GM19025 (cell line): ENCODE data around the gene GPHN.

Experiments
- ATAC-seq: cut with Tn5 transposase; IDR thresholded peaks from one replicate; pipeline ENCODE4 v1.9.1; 2021; ENCODE audit warnings: mild to moderate bottlenecking, low read depth, moderate library complexity; ENCODE audit not compliant: unreplicated experiment

The GPHN gene

DNA sequence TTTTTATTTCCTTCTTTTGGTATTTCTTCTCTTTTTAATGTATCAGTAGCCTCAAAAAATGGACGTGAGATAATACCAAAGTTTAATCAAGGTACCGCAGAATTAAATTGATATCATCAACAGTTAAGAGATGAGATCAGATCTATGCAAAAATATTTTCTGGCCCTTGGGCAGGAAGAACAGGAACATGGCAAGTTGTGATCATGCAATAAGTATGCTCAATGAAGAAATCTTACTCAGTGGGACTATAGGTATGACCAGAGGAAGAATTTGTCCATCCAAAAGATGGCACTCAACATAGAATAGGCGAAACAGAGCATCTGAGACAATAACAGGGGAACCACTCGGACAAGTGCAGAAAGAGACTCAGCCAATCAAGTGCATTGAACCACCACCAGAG is 680.4 kb downstream of the GPHN start:
- no peak for ATAC-seq

DNA sequence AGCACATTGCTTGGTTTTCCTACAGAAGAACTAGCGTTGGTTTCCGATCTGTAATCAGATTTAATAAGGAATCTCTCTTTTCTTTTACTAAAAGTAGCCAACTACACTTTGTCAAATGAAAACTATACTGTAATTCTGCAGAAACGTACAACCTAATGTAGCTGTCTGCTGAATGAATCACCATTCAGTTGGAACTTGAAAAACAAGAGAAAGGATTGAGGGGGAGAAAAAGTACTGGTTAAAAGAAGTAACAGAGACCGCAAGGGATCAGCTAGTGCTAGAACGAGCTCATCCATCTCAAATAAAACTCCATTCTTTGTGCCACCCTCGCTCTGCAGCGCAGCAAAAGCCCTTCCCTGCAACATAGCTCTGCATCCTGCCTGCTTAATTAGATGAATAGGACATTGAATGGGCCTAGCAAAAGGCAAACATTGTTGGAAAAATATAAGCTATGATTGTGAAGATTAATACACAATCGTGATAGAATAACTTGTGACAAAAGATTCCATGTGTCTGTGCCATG is 683.9 kb downstream of the GPHN start:
- no peak for ATAC-seq

DNA sequence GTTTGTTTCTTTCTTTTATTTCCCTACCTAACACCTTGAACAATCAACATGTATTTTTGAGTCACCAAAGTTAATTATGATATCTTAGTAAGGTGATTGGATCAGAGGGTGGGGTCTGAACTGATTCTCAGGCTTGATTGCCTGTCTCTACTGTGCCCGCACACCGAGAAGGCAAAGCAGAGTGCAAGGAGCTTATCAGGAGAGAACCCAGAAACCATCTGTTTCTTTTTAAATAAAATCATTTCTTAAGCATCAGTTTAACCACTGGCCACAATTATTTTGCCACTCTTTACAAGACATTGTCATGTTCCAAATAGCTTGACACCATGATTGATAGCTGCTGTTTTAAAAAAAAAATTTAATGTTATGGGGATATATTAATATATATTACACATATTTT is 684.4 kb downstream of the GPHN start:
- ATAC-seq: no peak

DNA sequence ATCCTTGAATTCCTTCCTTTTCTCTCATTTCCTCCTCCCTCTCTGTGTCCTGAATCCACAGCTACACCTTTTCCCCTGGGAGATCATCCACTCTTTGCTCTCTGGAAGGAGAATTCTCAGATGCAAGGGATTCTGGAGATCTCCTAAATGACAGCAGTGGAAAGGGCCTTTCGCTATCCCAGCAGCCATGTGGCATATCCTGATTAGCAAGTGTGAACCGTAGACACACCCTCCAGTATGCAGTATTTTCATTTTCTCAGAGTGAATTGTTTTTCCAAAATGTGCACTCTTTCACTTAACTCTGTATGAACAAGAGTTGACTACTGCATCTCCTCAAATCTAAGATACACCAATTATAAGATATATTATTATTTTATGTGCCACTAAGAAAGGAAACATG is 687.3 kb downstream of the GPHN start:
- ATAC-seq: no peak

DNA sequence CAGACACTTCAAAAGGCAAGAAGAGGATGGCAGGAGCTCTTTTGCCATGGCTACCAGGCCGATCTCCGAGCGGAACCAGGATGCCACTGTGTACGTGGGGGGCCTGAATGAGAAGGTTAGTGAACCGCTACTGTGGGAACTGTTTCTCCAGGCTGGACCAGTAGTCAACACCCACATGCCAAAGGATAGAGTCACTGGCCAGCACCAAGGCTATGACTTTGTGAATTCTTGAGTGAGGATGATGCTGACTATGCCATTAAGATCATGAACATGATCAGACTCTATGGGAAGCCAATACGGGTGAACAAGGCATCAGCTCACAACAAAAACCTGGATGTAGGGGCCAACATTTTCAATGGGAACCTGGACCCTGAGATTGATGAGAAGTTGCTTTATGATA is 691.1 kb downstream of the GPHN start:
- no peak for ATAC-seq

DNA sequence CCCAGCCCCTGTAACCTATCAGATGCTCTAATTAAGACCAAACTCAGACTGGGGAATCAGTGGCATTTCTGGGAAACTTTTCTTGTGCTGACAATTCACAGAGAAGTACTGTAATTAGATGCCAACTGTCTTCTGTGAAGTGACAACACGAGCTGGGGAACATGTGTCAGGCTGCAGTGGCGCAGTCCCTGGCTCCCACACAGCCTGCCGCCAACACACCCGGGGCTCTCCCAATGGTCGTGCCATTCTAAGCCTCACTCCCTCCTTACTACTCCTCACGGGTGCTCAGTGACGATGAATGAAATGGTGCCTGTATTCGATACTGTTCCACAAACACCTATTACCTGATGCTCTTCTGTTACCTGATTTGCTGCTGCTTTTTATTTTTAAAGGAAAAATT is 699.9 kb downstream of the GPHN start:
- no peak for ATAC-seq

DNA sequence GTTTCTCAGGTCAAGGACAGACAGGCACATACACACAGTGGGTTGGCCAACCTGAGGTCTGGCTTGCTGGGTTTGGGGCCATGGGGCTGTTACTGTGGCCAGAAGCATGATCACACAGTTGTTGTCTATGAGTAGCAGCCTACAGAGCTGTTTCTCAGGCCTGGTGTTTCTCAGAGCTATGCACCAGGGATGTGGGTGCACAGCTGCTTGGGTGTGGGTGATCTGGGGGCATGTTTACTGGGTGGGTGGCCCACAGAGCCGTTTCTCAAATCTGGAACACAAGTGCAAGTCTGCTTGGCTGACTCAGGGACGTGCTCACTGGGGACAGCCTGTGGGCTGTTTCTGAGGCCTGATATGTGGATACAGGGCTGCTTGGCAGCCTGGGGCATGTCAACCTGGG is 710.2 kb downstream of the GPHN start:
- ATAC-seq: no peak

DNA sequence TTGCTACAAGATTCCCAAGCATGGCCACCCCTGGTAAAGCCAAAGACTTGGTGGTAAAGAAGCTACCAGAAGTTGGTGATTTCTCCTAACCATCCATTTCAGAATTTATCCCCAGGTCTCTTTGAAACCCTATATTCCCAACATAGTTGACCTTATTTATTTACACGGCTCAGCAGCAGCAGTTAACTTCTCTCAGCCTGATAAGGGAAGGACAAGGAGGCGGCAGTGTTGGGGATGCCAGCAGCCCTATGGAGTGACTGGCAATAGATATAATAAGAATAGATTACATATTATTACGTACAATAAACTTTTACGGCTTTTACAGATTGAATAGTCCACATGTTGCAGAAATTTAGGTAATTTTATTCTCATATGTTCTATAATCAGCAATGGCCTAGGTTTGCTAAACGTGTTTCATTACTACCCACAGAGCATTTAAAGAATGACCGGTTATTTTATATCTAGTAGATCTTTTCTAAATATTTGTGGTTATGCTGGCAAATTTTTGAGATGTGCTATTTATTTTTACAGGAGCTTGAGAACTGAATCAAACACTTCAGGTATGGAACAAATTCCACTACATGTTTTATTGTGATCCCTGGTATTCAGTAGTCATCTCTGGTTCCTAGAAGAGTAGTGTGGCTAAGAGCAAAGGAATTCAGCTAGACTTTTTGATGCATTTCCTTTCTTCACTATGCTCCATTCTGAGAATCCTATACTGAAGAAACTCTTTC is 713.5 kb downstream of the GPHN start:
- no peak for ATAC-seq

DNA sequence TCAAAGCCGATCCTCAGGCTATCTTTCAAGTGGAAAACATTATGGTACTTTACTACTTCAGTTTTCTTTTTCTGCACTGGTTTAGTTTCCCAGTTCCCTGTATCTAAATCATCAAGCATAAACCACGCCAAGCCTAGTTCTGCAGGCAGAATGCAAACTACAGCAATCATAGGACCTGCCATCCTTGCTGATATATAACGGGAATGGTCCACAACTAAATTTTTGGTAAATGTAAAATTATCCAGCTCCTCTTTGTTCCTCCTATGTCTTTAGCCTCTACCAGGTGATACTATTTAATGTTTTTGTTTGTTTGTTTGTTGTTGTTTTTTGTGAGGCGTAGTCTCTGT is 714.0 kb downstream of the GPHN start:
- no peak for ATAC-seq

DNA sequence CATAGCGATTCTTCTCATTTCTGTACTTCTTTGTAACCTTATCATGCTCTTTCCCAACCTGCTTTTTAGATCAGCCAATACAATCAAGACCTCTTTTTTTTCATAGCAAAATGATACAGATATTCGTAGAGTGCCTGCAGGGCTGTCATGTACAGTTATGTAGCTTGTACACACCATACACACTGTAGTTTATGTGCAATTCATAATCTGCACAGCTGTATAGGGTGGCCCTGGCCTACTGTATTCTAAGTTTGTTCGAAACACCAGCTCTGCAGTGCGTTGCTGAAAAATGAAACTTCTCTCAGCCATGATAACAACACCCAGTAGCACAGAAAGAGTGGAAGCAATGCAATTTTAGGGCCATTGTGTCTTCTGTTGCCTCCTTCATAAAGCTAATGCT is 717.6 kb downstream of the GPHN start:
- ATAC-seq: no peak

DNA sequence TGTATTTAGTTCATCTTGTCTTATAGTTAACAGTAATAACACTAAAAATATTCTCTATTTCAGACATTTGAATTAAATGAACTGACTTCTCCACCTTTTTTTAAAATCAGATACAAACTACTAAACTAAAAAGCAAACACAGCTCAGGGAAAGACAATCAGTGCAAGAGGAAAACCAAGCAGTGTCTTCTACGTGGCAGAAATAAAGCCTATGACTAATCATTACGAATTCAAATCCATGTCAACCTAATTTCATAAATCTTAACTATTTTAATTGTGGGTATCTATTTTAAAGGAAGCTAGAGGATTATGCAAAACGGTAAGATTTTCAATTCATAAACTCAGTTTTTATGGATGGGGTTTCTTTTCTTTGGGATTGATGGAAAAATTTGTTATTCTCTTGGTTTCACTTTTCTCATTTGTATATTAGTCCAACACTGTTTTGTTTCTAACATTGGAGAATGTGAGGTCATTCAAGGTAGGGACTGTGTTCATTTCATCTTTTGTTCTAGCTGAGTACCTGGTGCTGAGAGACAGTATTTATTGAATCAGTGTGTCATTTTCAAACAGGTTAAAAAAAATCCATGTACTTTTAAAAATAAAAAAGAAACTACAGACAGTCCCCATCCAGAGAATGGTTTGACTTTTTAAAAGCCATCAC is 720.5 kb downstream of the GPHN start:
- no peak for ATAC-seq
